ENCODE measurements around the gene JAM3. TPM values are rescaled to one million over a fixed set of nuclear protein-coding genes. Genes with fewer than 3 reads are reported as not detected.
A peak's percentile ranks its signal among the peaks of the same experiment; 100 is the strongest.
"Not testable (repeated sequence)": the region's sequence is repeated elsewhere in the genome, so short reads cannot be mapped to it uniquely, and the experiment has no call there.

The JAM3 gene
- total RNA-seq, 2 experiments from 2014 or later, result 8.0 to 9.6 TPM

DNA sequence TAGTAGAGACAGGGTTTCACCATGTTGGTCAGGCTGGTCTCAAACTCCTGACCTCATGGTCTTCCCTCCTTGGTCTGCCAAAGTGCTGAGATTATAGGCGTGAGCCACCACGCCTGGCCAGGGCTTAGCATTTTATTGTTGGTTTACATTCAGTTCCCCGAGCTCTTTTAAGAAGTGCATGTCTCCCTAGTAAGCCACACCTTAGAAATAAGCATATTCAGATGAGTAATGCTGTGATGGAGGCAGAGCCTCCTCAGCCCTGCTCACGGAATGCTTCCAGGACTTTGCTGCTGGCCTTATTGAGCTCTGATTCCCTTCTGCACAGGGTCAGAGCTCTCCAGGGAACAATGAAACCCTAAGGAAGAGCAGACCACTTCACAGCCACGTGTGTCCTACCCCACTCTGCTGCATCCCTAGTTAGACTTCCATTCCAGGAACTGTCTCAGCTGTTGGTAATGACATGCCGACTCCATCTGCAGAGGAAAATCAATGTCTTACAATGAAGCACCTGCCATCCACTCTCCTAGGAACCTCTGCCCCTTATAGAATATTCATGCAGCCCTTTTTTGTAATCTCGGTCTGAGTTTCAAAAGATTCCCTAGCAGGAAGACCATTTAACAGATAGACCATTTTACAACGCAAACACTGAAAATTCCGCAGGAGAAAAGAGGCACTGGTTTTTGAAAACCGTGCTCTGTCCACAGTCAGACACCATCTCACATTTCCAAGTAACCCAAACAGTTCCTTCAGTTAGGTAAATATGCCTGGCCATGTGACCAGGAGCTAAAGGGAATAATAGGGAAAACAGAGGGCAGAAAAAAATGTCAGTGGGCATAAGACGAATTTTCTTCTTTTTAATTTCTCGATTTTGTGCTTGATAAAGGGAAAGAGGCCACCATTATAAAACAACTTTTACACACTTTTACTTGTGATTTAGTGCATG lies 1.7 kb upstream of the JAM3 start:
- ChIA-PET CTCF (interaction anchor here (3.4 to 8.2 kb wide), 2 partner anchors 16 to 139 kb away, joined by 12 to 41 read pairs; no protein-coding TSS in a partner anchor), POLR2A (no interaction called here)
- DNase-seq, result no peak

GRCh38 chr11:134069426-134070341 lies 812 bp downstream of the JAM3 start:
- no peak for ATAC-seq
- POLR2A ChIA-PET, result interaction anchor here (0.7 to 1.3 kb wide), 2 partner anchors 35 to 155 kb away, joined by 3 to 5 read pairs; partner anchors contain the start of genes NCAPD3 and VPS26B
- H3K4me3 Mint-ChIP-seq, result peak overlapping the region; percentile 69
- H3K27me3 Mint-ChIP-seq (ENCODE audit: low read depth), result peaks cover 62% of the 10 kb centered on the region
- H3K36me3 Mint-ChIP-seq (ENCODE audit: low read depth), result peaks cover 2% of the 10 kb centered on the region
- H3K27ac Mint-ChIP-seq, result no peak overlapping the region
- CTCF ChIA-PET, result interaction anchor here (0.6 to 8.2 kb wide), 7 partner anchors 10 to 142 kb away, joined by 3 to 41 read pairs (median 4); no protein-coding TSS in a partner anchor
- no peaks in the 10 kb centered on the region for H3K9me3 Mint-ChIP-seq (ENCODE audit: insufficient read depth)
- peaks cover 15% of the 10 kb centered on the region for H3K4me1 Mint-ChIP-seq (ENCODE audit: low read depth)
- DNase-seq, result no peak

More for the DNA sequence above, 1.7 kb upstream of the JAM3 start:
- no peak for ATAC-seq
- no peak overlapping the region for H3K27ac Mint-ChIP-seq
- peaks cover 52% of the 10 kb centered on the region for H3K27me3 Mint-ChIP-seq (ENCODE audit: low read depth)
- H3K4me1 Mint-ChIP-seq (ENCODE audit: low read depth), result peaks cover 23% of the 10 kb centered on the region
- H3K4me3 Mint-ChIP-seq, result no peak overlapping the region
- H3K9me3 Mint-ChIP-seq (ENCODE audit: insufficient read depth), result no peaks in the 10 kb centered on the region
- H3K36me3 Mint-ChIP-seq (ENCODE audit: low read depth), result no peaks in the 10 kb centered on the region

- no peak for DNase-seq
- Mint-ChIP-seq H3K36me3 (ENCODE audit: low read depth) (peaks cover 2% of the 10 kb centered on the region), H3K27me3 (ENCODE audit: low read depth) (peaks cover 62% of the 10 kb centered on the region), H3K27ac (no peak overlapping the region), H3K4me1 (ENCODE audit: low read depth) (peaks cover 15% of the 10 kb centered on the region), H3K4me3 (no peak overlapping the region), H3K9me3 (ENCODE audit: insufficient read depth) (no peaks in the 10 kb centered on the region)
- no peak for ATAC-seq
- POLR2A ChIA-PET, result no interaction called here
- CTCF ChIA-PET, result interaction anchor here (0.6 to 8.2 kb wide), 5 partner anchors 9 to 142 kb away, joined by 3 to 41 read pairs (median 6); no protein-coding TSS in a partner anchor
Observed at GRCh38 chr11:134070342-134070845, 1.5 kb downstream of the JAM3 start.

GRCh38 chr11:134071306-134071705 lies 2.4 kb downstream of the JAM3 start:
- no peak overlapping the region for H3K4me3 Mint-ChIP-seq
- H3K4me1 Mint-ChIP-seq (ENCODE audit: low read depth), result peaks cover 15% of the 10 kb centered on the region
- ChIA-PET CTCF (interaction anchor here (0.7 to 8.2 kb wide), 7 partner anchors 8 to 144 kb away, joined by 3 to 41 read pairs (median 5); no protein-coding TSS in a partner anchor), POLR2A (no interaction called here)
- peaks cover 56% of the 10 kb centered on the region for H3K27me3 Mint-ChIP-seq (ENCODE audit: low read depth)
- H3K36me3 Mint-ChIP-seq (ENCODE audit: low read depth), result peaks cover 2% of the 10 kb centered on the region
- H3K9me3 Mint-ChIP-seq (ENCODE audit: insufficient read depth), result no peaks in the 10 kb centered on the region
- H3K27ac Mint-ChIP-seq, result no peak overlapping the region
- no peak for ATAC-seq
- no peak for DNase-seq

GRCh38 chr11:134071766-134072402 lies 3.0 kb downstream of the JAM3 start:
- Mint-ChIP-seq H3K27ac (no peak overlapping the region), H3K9me3 (ENCODE audit: insufficient read depth) (no peaks in the 10 kb centered on the region), H3K36me3 (ENCODE audit: low read depth) (peaks cover 2% of the 10 kb centered on the region), H3K4me3 (no peak overlapping the region), H3K27me3 (ENCODE audit: low read depth) (peaks cover 52% of the 10 kb centered on the region), H3K4me1 (ENCODE audit: low read depth) (peaks cover 15% of the 10 kb centered on the region)
- POLR2A ChIA-PET, result no interaction called here
- CTCF ChIA-PET, result interaction anchor here (0.7 to 8.2 kb wide), 7 partner anchors 10 to 144 kb away, joined by 3 to 41 read pairs (median 4); no protein-coding TSS in a partner anchor
- no peak for ATAC-seq
- no peak for DNase-seq

DNA sequence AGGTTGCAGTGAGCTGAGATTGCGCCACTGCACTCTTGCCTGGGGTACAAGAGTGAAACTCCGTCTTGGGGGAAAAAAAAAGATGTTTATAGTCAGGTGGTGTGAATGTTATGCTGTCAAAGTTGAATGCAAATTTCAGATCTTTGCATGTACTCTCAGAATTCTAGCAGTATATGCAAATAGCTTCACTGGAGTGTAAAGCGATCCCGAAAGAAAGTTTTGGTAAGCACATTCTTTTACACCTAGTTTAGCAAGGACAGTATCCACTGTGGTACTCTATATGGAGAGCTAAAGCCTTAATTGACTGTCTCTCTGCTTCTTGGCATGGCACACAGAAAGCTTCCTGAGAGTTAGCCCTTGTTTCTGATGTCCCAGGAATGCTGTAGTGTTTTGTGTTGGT lies 4.0 kb downstream of the JAM3 start:
- ChIA-PET POLR2A (no interaction called here), CTCF (interaction anchor here (0.9 to 8.2 kb wide), 4 partner anchors 9 to 25 kb away, joined by 3 to 41 read pairs (median 6); no protein-coding TSS in a partner anchor)
- no peaks in the 10 kb centered on the region for H3K9me3 Mint-ChIP-seq (ENCODE audit: insufficient read depth)

DNA sequence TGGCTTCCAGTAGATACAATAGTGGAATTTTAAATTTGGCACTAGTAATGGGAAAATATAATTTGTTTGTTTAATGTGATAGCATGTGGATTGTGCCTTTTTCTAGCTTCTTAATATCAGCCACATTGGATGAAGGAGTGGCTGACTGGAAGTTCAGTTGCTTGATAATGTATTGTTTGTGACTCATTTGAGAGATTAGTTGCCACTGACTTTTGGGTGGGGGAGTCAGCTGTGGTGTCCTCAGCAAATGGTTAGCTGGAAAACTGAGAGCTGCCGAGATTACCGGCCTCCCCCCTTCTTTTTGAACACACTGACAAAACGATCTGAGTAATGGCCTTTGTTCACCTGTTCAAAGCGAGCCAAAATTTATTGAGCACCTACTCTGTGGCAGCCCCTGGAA lies 5.5 kb downstream of the JAM3 start:
- no peak for DNase-seq
- peaks cover 4% of the 10 kb centered on the region for H3K36me3 Mint-ChIP-seq (ENCODE audit: low read depth)
- H3K9me3 Mint-ChIP-seq (ENCODE audit: insufficient read depth), result no peaks in the 10 kb centered on the region
- H3K27ac Mint-ChIP-seq, result no peak overlapping the region
- peaks cover 37% of the 10 kb centered on the region for H3K27me3 Mint-ChIP-seq (ENCODE audit: low read depth)
- POLR2A ChIA-PET, result no interaction called here
- peaks cover 6% of the 10 kb centered on the region for H3K4me1 Mint-ChIP-seq (ENCODE audit: low read depth)
- no peak for ATAC-seq
- no peak overlapping the region for H3K4me3 Mint-ChIP-seq
- CTCF ChIA-PET, result interaction anchor here (0.7 to 8.2 kb wide), 4 partner anchors 9 to 24 kb away, joined by 3 to 41 read pairs (median 4); no protein-coding TSS in a partner anchor

More for the DNA sequence above, 4.0 kb downstream of the JAM3 start:
- H3K4me3 Mint-ChIP-seq, result no peak overlapping the region
- DNase-seq (no peak), ATAC-seq (no peak)
- H3K36me3 Mint-ChIP-seq (ENCODE audit: low read depth), result peaks cover 2% of the 10 kb centered on the region
- peaks cover 44% of the 10 kb centered on the region for H3K27me3 Mint-ChIP-seq (ENCODE audit: low read depth)
- H3K27ac Mint-ChIP-seq, result no peak overlapping the region
- H3K4me1 Mint-ChIP-seq (ENCODE audit: low read depth), result peaks cover 15% of the 10 kb centered on the region

DNA sequence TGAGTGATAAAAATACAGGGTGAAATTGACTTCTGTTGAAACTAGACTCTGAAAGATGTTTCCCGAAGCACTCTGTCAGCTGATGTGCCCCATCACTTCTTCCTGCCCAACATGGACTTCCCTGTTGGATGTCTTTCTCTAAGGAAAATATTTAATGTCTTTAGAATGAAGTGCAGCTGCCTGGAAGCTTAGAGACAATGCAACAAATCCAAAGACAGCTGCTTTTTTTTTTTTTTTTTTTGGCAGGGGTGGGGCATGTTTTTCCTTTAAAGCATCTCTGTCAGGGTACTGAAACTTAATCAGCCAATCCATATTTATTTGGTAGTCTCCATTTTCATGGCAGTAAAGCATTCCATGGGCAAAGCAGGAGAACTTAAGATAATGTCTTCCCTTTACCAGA lies 5.9 kb downstream of the JAM3 start:
- Mint-ChIP-seq H3K27me3 (ENCODE audit: low read depth) (peaks cover 36% of the 10 kb centered on the region), H3K36me3 (ENCODE audit: low read depth) (peaks cover 4% of the 10 kb centered on the region), H3K9me3 (ENCODE audit: insufficient read depth) (no peaks in the 10 kb centered on the region), H3K4me3 (no peak overlapping the region), H3K4me1 (ENCODE audit: low read depth) (peaks cover 4% of the 10 kb centered on the region), H3K27ac (no peak overlapping the region)
- DNase-seq (no peak), ATAC-seq (no peak)
- POLR2A ChIA-PET, result interaction anchor here (0.7 kb wide), 1 partner anchor 129 kb away, joined by 3 read pairs; no protein-coding TSS in a partner anchor
- CTCF ChIA-PET, result interaction anchor here (0.7 to 8.2 kb wide), 4 partner anchors 9 to 24 kb away, joined by 3 to 41 read pairs (median 4); no protein-coding TSS in a partner anchor

- CTCF ChIA-PET, result interaction anchor here (1.0 to 1.4 kb wide), 3 partner anchors 9 to 151 kb away, joined by 3 read pairs; no protein-coding TSS in a partner anchor
- no peak overlapping the region for H3K4me3 Mint-ChIP-seq
- H3K27me3 Mint-ChIP-seq (ENCODE audit: low read depth), result peaks cover 6% of the 10 kb centered on the region
- DNase-seq, result no peak
- peaks cover 12% of the 10 kb centered on the region for H3K36me3 Mint-ChIP-seq (ENCODE audit: low read depth)
- POLR2A ChIA-PET, result no interaction called here
- peaks cover 11% of the 10 kb centered on the region for H3K9me3 Mint-ChIP-seq (ENCODE audit: insufficient read depth)
- ATAC-seq, result no peak
- no peak overlapping the region for H3K27ac Mint-ChIP-seq
- H3K4me1 Mint-ChIP-seq (ENCODE audit: low read depth), result no peaks in the 10 kb centered on the region
Observed at GRCh38 chr11:134079317-134079716, 10.4 kb downstream of the JAM3 start.

- ChIA-PET POLR2A (interaction anchor here (0.7 kb wide), 1 partner anchor 144 kb away, joined by 3 read pairs; no protein-coding TSS in a partner anchor), CTCF (interaction anchor here (0.8 kb wide), 1 partner anchor 9 kb away, joined by 3 read pairs; no protein-coding TSS in a partner anchor)
- H3K4me1 Mint-ChIP-seq (ENCODE audit: low read depth); ATAC-seq; DNase-seq; H3K27me3 Mint-ChIP-seq (ENCODE audit: low read depth); H3K4me3 Mint-ChIP-seq; H3K27ac Mint-ChIP-seq: not testable (repeated sequence)
- H3K36me3 Mint-ChIP-seq (ENCODE audit: low read depth), result peaks cover 12% of the 10 kb centered on the region
- H3K9me3 Mint-ChIP-seq (ENCODE audit: insufficient read depth), result peaks cover 11% of the 10 kb centered on the region
Observed at GRCh38 chr11:134081258-134081657, 12.4 kb downstream of the JAM3 start.

All from activated CD8-positive, alpha-beta T cell treated with anti-CD3 and anti-CD28 coated beads, Interleukin-2, amount 10 ng/mL, durations not matched to agents 7 days and 5 days (primary cell).